HUES6 (cell line): ENCODE measurements around the gene KIF15.
A peak's percentile ranks its signal among the peaks of the same experiment; 100 is the strongest.
"Not testable (repeated sequence)": the region's sequence is repeated elsewhere in the genome, so short reads cannot be mapped to it uniquely, and the experiment has no call there.

Experiments
- H3K27ac ChIP-seq: 2 replicates; pipeline ENCODE4 v1.7.0; 2013; ENCODE audit warnings: low read depth, mild to moderate bottlenecking, low read length, inconsistent platforms
- H3K27me3 ChIP-seq: 2 replicates; pipeline ENCODE4 v1.6.1; 2013; ENCODE audit warnings: low read length; ENCODE audit not compliant: control insufficient read depth, insufficient read depth
- H3K36me3 ChIP-seq: 2 replicates; pipeline ENCODE4 v1.6.1; 2013; ENCODE audit warnings: low read length; ENCODE audit not compliant: control insufficient read depth, insufficient read depth
- H3K4me1 ChIP-seq: 2 replicates; pipeline ENCODE4 v1.6.1; 2013; ENCODE audit warnings: low read length; ENCODE audit not compliant: control insufficient read depth, insufficient read depth
- H3K4me3 ChIP-seq: 2 replicates; pipeline ENCODE4 v1.5.1; 2013; ENCODE audit warnings: low read depth, low read length
- H3K9ac ChIP-seq: one replicate; pipeline ENCODE4 v1.6.1; 2013; ENCODE audit warnings: mild to moderate bottlenecking, low read length
- H3K9me3 ChIP-seq: 2 replicates; pipeline ENCODE4 v1.6.1; 2013; ENCODE audit warnings: low read depth, low read length; ENCODE audit not compliant: control insufficient read depth, insufficient read depth

The KIF15 gene

GRCh38 chr3:44856663-44857062 lies 95.1 kb downstream of the KIF15 start:
- H3K4me1 ChIP-seq, H3K9ac ChIP-seq, H3K9me3 ChIP-seq, H3K27ac ChIP-seq, H3K27me3 ChIP-seq, H3K4me3 ChIP-seq: not testable (repeated sequence)
- H3K36me3 ChIP-seq = peaks cover 31% of the 10 kb centered on the region

GRCh38 chr3:44860117-44860516 lies 98.5 kb downstream of the KIF15 start:
- Histone ChIP-seq H3K27ac (no peak overlapping the region), H3K4me1 (peaks cover 5% of the 10 kb centered on the region), H3K9me3 (no peaks in the 10 kb centered on the region; the same call in 1 of the 2 replicates), H3K27me3 (no peaks in the 10 kb centered on the region), H3K9ac (no peak overlapping the region), H3K4me3 (no peak overlapping the region), H3K36me3 (peaks cover 7% of the 10 kb centered on the region)

GRCh38 chr3:44861412-44862225 lies 100.0 kb downstream of the KIF15 start, which contains the start of gene TMEM42:
TMEM42 (plus strand) TSS chr3:44861912; CDS start chr3:44861925, 13 bp downstream.
- Histone ChIP-seq H3K36me3 (peaks cover 13% of the 10 kb centered on the region), H3K9ac (peak within 1 kb of the TSS; percentile 84), H3K4me1 (peaks cover 5% of the 10 kb centered on the region), H3K27me3 (no peaks in the 10 kb centered on the region), H3K9me3 (no peaks in the 10 kb centered on the region), H3K27ac (peak within 1 kb of the TSS; percentile 38; the same call in 1 of the 2 replicates), H3K4me3 (peak within 1 kb of the TSS; percentile 56)

GRCh38 chr3:44862226-44862637 lies 100.6 kb downstream of the KIF15 start:
- Histone ChIP-seq H3K36me3 (peaks cover 16% of the 10 kb centered on the region), H3K9ac (peak overlapping the region; percentile 74), H3K27me3 (no peaks in the 10 kb centered on the region), H3K4me1 (peaks cover 5% of the 10 kb centered on the region), H3K4me3 (peak overlapping the region; percentile 56), H3K27ac (no peak overlapping the region), H3K9me3 (no peaks in the 10 kb centered on the region)

- peaks cover 5% of the 10 kb centered on the region for H3K4me1 ChIP-seq
- H3K9ac ChIP-seq = no peak overlapping the region
- H3K4me3 ChIP-seq = no peak overlapping the region
- peaks cover 16% of the 10 kb centered on the region for H3K36me3 ChIP-seq
- H3K27me3 ChIP-seq = no peaks in the 10 kb centered on the region
- H3K9me3 ChIP-seq = no peaks in the 10 kb centered on the region; the same call in 1 of the 2 replicates
- H3K27ac ChIP-seq = no peak overlapping the region
Observed at GRCh38 chr3:44865272-44866035, 103.9 kb downstream of the KIF15 start.

- Histone ChIP-seq H3K4me3 (no peak overlapping the region), H3K27ac (no peak overlapping the region), H3K27me3 (no peaks in the 10 kb centered on the region), H3K36me3 (peaks cover 16% of the 10 kb centered on the region), H3K9ac (no peak overlapping the region), H3K9me3 (no peaks in the 10 kb centered on the region; the same call in 1 of the 2 replicates), H3K4me1 (peaks cover 3% of the 10 kb centered on the region)
Observed at GRCh38 chr3:44867421-44868111, 106.0 kb downstream of the KIF15 start.

- Histone ChIP-seq H3K4me3 (no peak overlapping the region), H3K27ac (no peak overlapping the region), H3K9ac (no peak overlapping the region), H3K4me1 (no peaks in the 10 kb centered on the region), H3K36me3 (peaks cover 5% of the 10 kb centered on the region; the same call in 1 of the 2 replicates), H3K27me3 (no peaks in the 10 kb centered on the region), H3K9me3 (no peaks in the 10 kb centered on the region; the same call in 1 of the 2 replicates)
Observed at GRCh38 chr3:44870375-44871061, 108.9 kb downstream of the KIF15 start.

- Histone ChIP-seq H3K36me3 (no peaks in the 10 kb centered on the region), H3K27ac (no peak within 1 kb of the TSS), H3K9ac (no peak within 1 kb of the TSS), H3K27me3 (no peaks in the 10 kb centered on the region), H3K4me3 (no peak within 1 kb of the TSS), H3K9me3 (no peaks in the 10 kb centered on the region), H3K4me1 (no peaks in the 10 kb centered on the region)
Observed at GRCh38 chr3:44874308-44874707, 112.7 kb downstream of the KIF15 start, which contains the start of gene TGM4. TGM4 (plus strand) TSS chr3:44874608; CDS start chr3:44874679, 71 bp downstream.

GRCh38 chr3:44875596-44875995 lies 114.0 kb downstream of the KIF15 start:
- Histone ChIP-seq H3K27ac (no peak overlapping the region), H3K4me1 (no peaks in the 10 kb centered on the region), H3K4me3 (no peak overlapping the region), H3K9me3 (no peaks in the 10 kb centered on the region), H3K9ac (no peak overlapping the region), H3K36me3 (no peaks in the 10 kb centered on the region), H3K27me3 (no peaks in the 10 kb centered on the region)

- H3K27ac ChIP-seq = no peak overlapping the region
- no peaks in the 10 kb centered on the region for H3K9me3 ChIP-seq
- H3K4me1 ChIP-seq = no peaks in the 10 kb centered on the region
- no peak overlapping the region for H3K4me3 ChIP-seq
- no peaks in the 10 kb centered on the region for H3K36me3 ChIP-seq
- H3K9ac ChIP-seq = no peak overlapping the region
- H3K27me3 ChIP-seq = no peaks in the 10 kb centered on the region
Observed at GRCh38 chr3:44877333-44877732, 115.7 kb downstream of the KIF15 start.
